Neural progenitor cell (in vitro differentiated cells): ENCODE measurements around the gene LY6G6F. TPM values are rescaled to one million over a fixed set of nuclear protein-coding genes. Genes with fewer than 3 reads are reported as not detected.

Source experiments
- DNase-seq: peaks from one replicate; pipeline ENCODE4 v3.0.0-alpha.2; 2016; ENCODE audit warnings: low spot score
- H2AFZ ChIP-seq: fragments of 200-600 bp; sonication (generic); replicated peaks from 2 replicates; pipeline ENCODE4 v1.6.1; 2016; ENCODE audit warnings: antibody characterized with exemption
- H3F3A ChIP-seq: fragments of 200-600 bp; sonication (generic); 2 replicates; pipeline ENCODE4 v1.6.1; 2016; ENCODE audit warnings: antibody characterized with exemption, low read depth
- H3K27ac ChIP-seq: fragments of 200-600 bp; sonication (generic); 2 replicates; pipeline ENCODE4 v1.5.1; 2016; ENCODE audit warnings: mild to moderate bottlenecking
- H3K27me3 ChIP-seq: fragments of 200-600 bp; sonication (generic); 2 replicates; pipeline ENCODE4 v1.6.1; 2016; ENCODE audit warnings: mild to moderate bottlenecking, moderate library complexity
- H3K36me3 ChIP-seq: fragments of 200-600 bp; sonication (generic); 2 replicates; pipeline ENCODE4 v1.5.1; 2016
- H3K4me1 ChIP-seq: fragments of 200-600 bp; sonication (generic); 2 replicates; pipeline ENCODE4 v1.6.1; 2016; ENCODE audit warnings: mixed run types
- H3K4me2 ChIP-seq: fragments of 200-600 bp; sonication (generic); 2 replicates; pipeline ENCODE4 v1.6.1; 2016
- H3K4me3 ChIP-seq: fragments of 200-600 bp; sonication (generic); 2 replicates; pipeline ENCODE4 v1.5.1; 2016
- H3K79me2 ChIP-seq: fragments of 200-600 bp; sonication (generic); 2 replicates; pipeline ENCODE4 v1.6.1; 2016; ENCODE audit warnings: low read depth
- H3K9ac ChIP-seq: fragments of 200-600 bp; sonication (generic); 2 replicates; pipeline ENCODE4 v1.6.1; 2016
- H3K9me3 ChIP-seq: fragments of 200-600 bp; sonication (generic); 2 replicates; pipeline ENCODE4 v1.5.1; 2016; ENCODE audit warnings: low read depth
- H4K20me1 ChIP-seq: fragments of 200-600 bp; sonication (generic); 2 replicates; pipeline ENCODE4 v1.6.1; 2016; ENCODE audit warnings: low read depth
- H3K27ac Mint-ChIP-seq: 3 replicates; pipeline ENCODE4 v1.8.0; 2021; ENCODE audit warnings: mixed read lengths
- H3K27me3 Mint-ChIP-seq: 2 replicates; pipeline ENCODE4 v1.8.0; 2022; ENCODE audit warnings: low read depth, mild to moderate bottlenecking, inconsistent platforms, moderate library complexity, mixed read lengths; ENCODE audit not compliant: insufficient read depth
- H3K36me3 Mint-ChIP-seq: 3 replicates; pipeline ENCODE4 v1.8.0; 2021; ENCODE audit warnings: mixed read lengths
- H3K4me1 Mint-ChIP-seq: 3 replicates; pipeline ENCODE4 v1.8.0; 2021; ENCODE audit warnings: mixed read lengths
- H3K4me3 Mint-ChIP-seq: 3 replicates; pipeline ENCODE4 v1.8.0; 2021; ENCODE audit warnings: mild to moderate bottlenecking, moderate library complexity, mixed read lengths
- H3K9me3 Mint-ChIP-seq: 3 replicates; pipeline ENCODE4 v1.8.0; 2020; ENCODE audit warnings: mixed read lengths
- CTCF ChIP-seq: fragments of 200-600 bp; sonication (generic); IDR thresholded peaks from 2 replicates; pipeline ENCODE4 v1.5.1; 2017; ENCODE audit warnings: antibody characterized with exemption, mild to moderate bottlenecking
- EZH2 ChIP-seq: fragments of 200-600 bp; sonication (generic); IDR thresholded peaks from 2 replicates; pipeline ENCODE4 v1.6.1; 2017; ENCODE audit warnings: antibody characterized with exemption, mild to moderate bottlenecking, moderate library complexity
- EZH2phosphoT487 ChIP-seq: fragments of 200-600 bp; sonication (generic); IDR thresholded peaks from 2 replicates; pipeline ENCODE4 v1.6.1; 2017; ENCODE audit warnings: antibody characterized with exemption
- total RNA-seq: library from RNA; depleted of rRNA; stranded (reverse); fragments of >200 nt; gene quantifications from 2 replicates; pipeline ENCODE4 v1.2.3, GENCODE V29; 2015; ENCODE audit warnings: low replicate concordance

Gene LY6G6F
- total RNA-seq, 1 donor from 2014 or later, result not detected

- TF ChIP-seq EZH2phosphoT487 (no peak), EZH2 (no peak), CTCF (no peak)
- Histone ChIP-seq H3K4me1 (no peaks in the 10 kb centered on the region), H4K20me1 (no peaks in the 10 kb centered on the region), H3K4me3 (no peak overlapping the region), H3K36me3 (no peaks in the 10 kb centered on the region), H2AFZ (no peak overlapping the region), H3F3A (no peaks in the 10 kb centered on the region), H3K4me2 (no peak overlapping the region), H3K27me3 (no peaks in the 10 kb centered on the region), H3K9ac (no peak overlapping the region), H3K79me2 (peaks cover 32% of the 10 kb centered on the region), H3K27ac (no peak overlapping the region), H3K9me3 (no peaks in the 10 kb centered on the region)
- H3K9me3 Mint-ChIP-seq, result no peaks in the 10 kb centered on the region
- peaks cover 11% of the 10 kb centered on the region for H3K36me3 Mint-ChIP-seq
- peaks cover 19% of the 10 kb centered on the region for H3K4me1 Mint-ChIP-seq
- no peak for DNase-seq
- H3K27me3 Mint-ChIP-seq, result peaks cover 2% of the 10 kb centered on the region
- peak overlapping the region; percentile 11 for H3K27ac Mint-ChIP-seq
- H3K4me3 Mint-ChIP-seq, result peak overlapping the region; percentile 99
These were observed 5.8 kb upstream of the LY6G6F start for GRCh38 chr6:31700740-31701401.

- H3K4me3 Mint-ChIP-seq, result peak overlapping the region; percentile 99
- Histone ChIP-seq H3K27me3 (no peaks in the 10 kb centered on the region), H3K9ac (peak overlapping the region; percentile 62), H3K27ac (no peak overlapping the region), H3F3A (no peaks in the 10 kb centered on the region), H3K4me1 (no peaks in the 10 kb centered on the region), H3K9me3 (no peaks in the 10 kb centered on the region), H3K79me2 (peaks cover 32% of the 10 kb centered on the region), H3K4me2 (peak overlapping the region; percentile 87), H4K20me1 (no peaks in the 10 kb centered on the region), H3K36me3 (no peaks in the 10 kb centered on the region), H3K4me3 (peak overlapping the region; percentile 83), H2AFZ (no peak overlapping the region)
- no peaks in the 10 kb centered on the region for H3K9me3 Mint-ChIP-seq
- H3K27me3 Mint-ChIP-seq, result peaks cover 2% of the 10 kb centered on the region
- H3K27ac Mint-ChIP-seq, result peak overlapping the region; percentile 98
- peaks cover 9% of the 10 kb centered on the region for H3K36me3 Mint-ChIP-seq
- TF ChIP-seq CTCF (no peak), EZH2 (no peak)
- peaks cover 19% of the 10 kb centered on the region for H3K4me1 Mint-ChIP-seq
- no peak for DNase-seq
These were observed 4.8 kb upstream of the LY6G6F start for GRCh38 chr6:31701666-31702404.

- Histone ChIP-seq H3K36me3 (no peaks in the 10 kb centered on the region), H3K4me3 (peak overlapping the region; percentile 83), H3K9me3 (no peaks in the 10 kb centered on the region), H3K4me1 (no peaks in the 10 kb centered on the region), H3F3A (no peaks in the 10 kb centered on the region), H2AFZ (peak overlapping the region; percentile 80), H3K27ac (no peak overlapping the region), H4K20me1 (no peaks in the 10 kb centered on the region), H3K9ac (peak overlapping the region; percentile 62), H3K27me3 (no peaks in the 10 kb centered on the region), H3K4me2 (peak overlapping the region; percentile 87), H3K79me2 (peaks cover 32% of the 10 kb centered on the region)
- Mint-ChIP-seq H3K27me3 (peaks cover 4% of the 10 kb centered on the region), H3K27ac (peak overlapping the region; percentile 98), H3K9me3 (no peaks in the 10 kb centered on the region), H3K4me3 (peak overlapping the region; percentile 99), H3K36me3 (peaks cover 6% of the 10 kb centered on the region), H3K4me1 (peaks cover 19% of the 10 kb centered on the region)
- no peak for DNase-seq
- no peak for TF ChIP-seq EZH2phosphoT487
- no peak for TF ChIP-seq CTCF
- TF ChIP-seq EZH2, result no peak
These were observed 4.3 kb upstream of the LY6G6F start for GRCh38 chr6:31702405-31702818.
